K562 (cell line): Measurements from ENCODE around the gene CD84. TPM values are rescaled to one million over a fixed set of nuclear protein-coding genes. Genes with fewer than 3 reads are reported as not detected.

ENCODE experiments used
- ELF4 ChIP-seq: fragments of 450-650 bp; formaldehyde crosslinking; IDR thresholded peaks from 2 replicates; pipeline ENCODE4 v1.4.0; 2022; ENCODE audit warnings: missing genetic modification characterization
- HDAC6 ChIP-seq: IDR thresholded peaks from 2 replicates; pipeline ENCODE4 v1.6.1; 2012; ENCODE audit warnings: low read depth, mild to moderate bottlenecking, control low read depth, inconsistent platforms, low read length, moderate library complexity
- HLTF ChIP-seq: fragments of 450-650 bp; IDR thresholded peaks from 2 replicates; pipeline ENCODE4 v1.6.1; 2016
- KLF13 ChIP-seq: fragments of 450-650 bp; IDR thresholded peaks from 2 replicates; pipeline ENCODE4 v1.6.1; 2016; ENCODE audit warnings: missing genetic modification characterization, low read depth, mild to moderate bottlenecking, missing compliant biosample characterization, moderate library complexity, borderline replicate concordance
- MEIS2 ChIP-seq: fragments of 450-650 bp; IDR thresholded peaks from 2 replicates; pipeline ENCODE4 v1.6.1; 2014; ENCODE audit warnings: mild to moderate bottlenecking; ENCODE audit not compliant: partially characterized antibody
- NR2C2 ChIP-seq, 2 experiments: fragments of 200-800 bp in 1 of 2; sonication (Bioruptor generic) in 1 of 2; sonication (generic) in 1 of 2; formaldehyde crosslinking in 1 of 2; IDR thresholded peaks; 2 replicates each; pipeline versions ENCODE4 v1.6.1 to v1.8.0; 2016 to 2022; ENCODE audit warnings: mild to moderate bottlenecking in 1 of 2, missing compliant biosample characterization in 1 of 2, missing genetic modification characterization in 1 of 2, missing genetic modification reagents in 1 of 2
- POLR2H ChIP-seq: IDR thresholded peaks from 2 replicates; pipeline ENCODE4 v1.6.1; 2016; ENCODE audit warnings: missing genetic modification characterization, low read depth, mild to moderate bottlenecking, control low read depth, missing compliant biosample characterization, moderate library complexity
- RBM14 ChIP-seq: fragments of 200-400 bp; formaldehyde crosslinking; IDR thresholded peaks from 2 replicates; pipeline ENCODE4 v1.6.1; 2018; ENCODE audit warnings: low read depth, mild to moderate bottlenecking, low read length, moderate library complexity, borderline replicate concordance; ENCODE audit not compliant: insufficient read depth
- SAFB ChIP-seq: fragments of 200-400 bp; formaldehyde crosslinking; IDR thresholded peaks from 2 replicates; pipeline ENCODE4 v1.6.1; 2017; ENCODE audit warnings: low read depth, low read length, borderline replicate concordance
- SIRT6 ChIP-seq: IDR thresholded peaks from one replicate; pipeline ENCODE4 v1.6.1; 2012; ENCODE audit warnings: low read depth, mild to moderate bottlenecking, control low read depth, inconsistent platforms, low read length, moderate library complexity
- SMC3 ChIP-seq: conservative IDR thresholded peaks from 2 replicates; pipeline ENCODE4 v1.6.1; 2011; ENCODE audit warnings: low read depth, low read length, improper control_type of control experiment; ENCODE audit not compliant: insufficient read depth
- TEAD4 ChIP-seq, 2 experiments: sonication (generic) in 1 of 2; formaldehyde crosslinking in 1 of 2; IDR thresholded peaks; 2 replicates each; pipeline versions ENCODE4 v1.6.1 to v1.8.0; 2012 to 2022; ENCODE audit warnings: borderline replicate concordance in 1 of 2, inconsistent platforms in 1 of 2, low read length in 1 of 2, mild to moderate bottlenecking in 1 of 2, missing genetic modification reagents in 1 of 2
- TFAM ChIP-seq: fragments of 250-450 bp; sonication (Bioruptor Pico); conservative IDR thresholded peaks from 2 replicates; pipeline ENCODE4 v1.5.0; 2021; ENCODE audit warnings: mild to moderate bottlenecking, moderate library complexity
- ZFX ChIP-seq: sonication (generic); formaldehyde crosslinking; IDR thresholded peaks from 2 replicates; pipeline ENCODE4 v1.8.0; 2022; ENCODE audit warnings: mild to moderate bottlenecking, missing genetic modification reagents, moderate library complexity
- ZNF165 ChIP-seq: fragments of 250-450 bp; sonication (Bioruptor Pico); IDR thresholded peaks from 2 replicates; pipeline ENCODE4 v1.4.0; 2020; ENCODE audit warnings: borderline replicate concordance
- ZNF263 ChIP-seq: sonication (generic); formaldehyde crosslinking; IDR thresholded peaks from 2 replicates; pipeline ENCODE4 v1.8.0; 2022; ENCODE audit warnings: mild to moderate bottlenecking, missing genetic modification reagents, borderline replicate concordance
- ZNF778 ChIP-seq: fragments of 450-650 bp; formaldehyde crosslinking; IDR thresholded peaks from 2 replicates; pipeline ENCODE4 v1.4.0; 2020; ENCODE audit warnings: mild to moderate bottlenecking, moderate library complexity
- polyA plus RNA-seq, 8 experiments: library from polyadenylated mRNA; depleted of rRNA in 4 of 8; stranded (reverse) in 5 of 8; unstranded in 3 of 8; fragments of >200 nt; fragmentation: Nextera tagmentation in 2 of 8; fragmentation: Illumina TruSeq in 1 of 8; extraction: Ambion mirVana in 2 of 8; extraction: Trizol in 1 of 8; gene quantifications; 2 replicates each; pipeline versions ENCODE4 v1.2.1 to v1.2.3, GENCODE V29; 2011 to 2014; ENCODE audit warnings: inconsistent platforms in 1 of 8, missing spikeins in 1 of 8
- total RNA-seq, 7 experiments: library from RNA; depleted of rRNA in 6 of 7; stranded (reverse); fragments of >200 nt in 6 of 7; fragmentation: Illumina TruSeq in 2 of 7; extraction: Trizol in 2 of 7; gene quantifications; 2 replicates each; pipeline versions ENCODE4 v1.2.1 to v1.2.3, GENCODE V29; 2011 to 2021; ENCODE audit warnings: low replicate concordance in 1 of 7
- TF ChIP-seq, protein P1 (sequence below): fragments of 450-650 bp; formaldehyde crosslinking; IDR thresholded peaks from 2 replicates; pipeline ENCODE4 v1.4.0; 2022; ENCODE audit warnings: missing genetic modification characterization
- TF ChIP-seq, protein P2 (sequence below): fragments of 250-450 bp; sonication (Bioruptor Pico); IDR thresholded peaks from 2 replicates; pipeline ENCODE4 v1.5.0; 2020; ENCODE audit warnings: mild to moderate bottlenecking
- TF ChIP-seq, protein P3 (sequence below), 2 experiments: fragments of 450-650 bp in 1 of 2; sonication (generic) in 1 of 2; formaldehyde crosslinking in 1 of 2; IDR thresholded peaks in 1 of 2; conservative IDR thresholded peaks in 1 of 2; 2 replicates each; pipeline versions ENCODE4 v1.6.1 to v1.8.1; 2016 to 2023; ENCODE audit warnings: mild to moderate bottlenecking in 2 of 2, moderate library complexity in 2 of 2, inconsistent platforms in 1 of 2, missing genetic modification reagents in 1 of 2

Gene CD84
- total and polyA plus RNA-seq, 9 of the 15 experiments (the other 6 are each of a cell fraction or from before 2014, with no cell fraction given) = 0.82 to 6.8 (median 2.0) TPM

DNA sequence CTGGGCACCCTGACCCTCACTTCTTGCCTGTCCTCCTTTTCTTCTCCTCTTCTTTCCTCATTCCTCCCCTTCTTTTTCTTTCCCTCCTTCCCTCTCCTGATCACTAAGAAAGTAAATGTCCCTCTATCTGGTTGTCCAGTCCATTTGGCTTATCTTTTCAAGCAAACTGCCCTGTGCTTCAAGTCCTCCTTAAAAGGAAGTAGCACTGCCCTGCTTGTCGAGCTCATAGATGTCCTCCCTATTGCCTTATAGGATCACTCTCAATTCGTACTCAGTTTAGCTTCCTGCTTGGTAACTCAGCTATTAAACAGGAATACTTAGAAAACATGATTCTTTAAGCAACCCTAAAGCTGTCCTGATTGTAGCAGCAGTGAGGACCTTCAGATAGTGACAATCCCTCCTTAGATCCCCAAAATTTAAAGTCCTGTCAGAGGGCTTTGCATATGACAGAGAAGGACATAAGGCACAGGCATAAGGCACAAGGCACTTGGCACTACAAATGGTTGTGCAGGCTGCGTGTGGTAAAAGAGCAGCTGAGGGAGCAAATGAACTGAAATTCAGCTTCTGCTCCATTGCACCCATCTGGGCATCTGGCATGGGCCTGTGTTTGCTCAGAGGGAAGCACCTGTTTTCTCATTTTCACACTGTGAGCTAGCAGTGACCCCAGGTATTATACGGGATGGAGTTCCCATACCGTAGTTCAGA, 30.2 kb downstream of the CD84 start (continued):
- TF ChIP-seq, protein P1, sequence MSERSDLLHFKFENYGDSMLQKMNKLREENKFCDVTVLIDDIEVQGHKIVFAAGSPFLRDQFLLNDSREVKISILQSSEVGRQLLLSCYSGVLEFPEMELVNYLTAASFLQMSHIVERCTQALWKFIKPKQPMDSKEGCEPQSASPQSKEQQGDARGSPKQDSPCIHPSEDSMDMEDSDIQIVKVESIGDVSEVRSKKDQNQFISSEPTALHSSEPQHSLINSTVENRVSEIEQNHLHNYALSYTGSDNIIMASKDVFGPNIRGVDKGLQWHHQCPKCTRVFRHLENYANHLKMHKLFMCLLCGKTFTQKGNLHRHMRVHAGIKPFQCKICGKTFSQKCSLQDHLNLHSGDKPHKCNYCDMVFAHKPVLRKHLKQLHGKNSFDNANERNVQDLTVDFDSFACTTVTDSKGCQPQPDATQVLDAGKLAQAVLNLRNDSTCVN (CRISPR knock-in tag) = peak; percentile 87; the same call in 1 of the 2 replicates
- TF ChIP-seq HDAC6 = no peak
- no peak for TF ChIP-seq SMC3
- TF ChIP-seq ZNF263 = peak; percentile 92
- no peak for TF ChIP-seq ZFX
- TF ChIP-seq, protein P2, sequence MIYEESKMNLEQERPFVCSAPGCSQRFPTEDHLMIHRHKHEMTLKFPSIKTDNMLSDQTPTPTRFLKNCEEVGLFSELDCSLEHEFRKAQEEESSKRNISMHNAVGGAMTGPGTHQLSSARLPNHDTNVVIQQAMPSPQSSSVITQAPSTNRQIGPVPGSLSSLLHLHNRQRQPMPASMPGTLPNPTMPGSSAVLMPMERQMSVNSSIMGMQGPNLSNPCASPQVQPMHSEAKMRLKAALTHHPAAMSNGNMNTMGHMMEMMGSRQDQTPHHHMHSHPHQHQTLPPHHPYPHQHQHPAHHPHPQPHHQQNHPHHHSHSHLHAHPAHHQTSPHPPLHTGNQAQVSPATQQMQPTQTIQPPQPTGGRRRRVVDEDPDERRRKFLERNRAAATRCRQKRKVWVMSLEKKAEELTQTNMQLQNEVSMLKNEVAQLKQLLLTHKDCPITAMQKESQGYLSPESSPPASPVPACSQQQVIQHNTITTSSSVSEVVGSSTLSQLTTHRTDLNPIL = no peak
- peak; percentile 54 for TF ChIP-seq TEAD4 (IDR thresholded peaks at IDR 0.05; ENCODE audit: low read length)
- TF ChIP-seq TEAD4 (CRISPR knock-in tag; IDR thresholded peaks at IDR 0.05; ENCODE audit: borderline replicate concordance) = no peak
- TF ChIP-seq ZNF778 (CRISPR knock-in tag) = no peak
- TF ChIP-seq ELF4 (CRISPR knock-in tag) = peak; percentile 93
- no peak for TF ChIP-seq NR2C2 (CRISPR knock-in tag; IDR thresholded peaks at IDR 0.05)
- TF ChIP-seq NR2C2 (tag; IDR thresholded peaks at IDR 0.05) = no peak; the same call in 1 of the 2 replicates
- TF ChIP-seq ZNF165 (CRISPR knock-in tag) = 0 out of 2 replicates have a peak, but pooled peaks have one; percentile 15
- TF ChIP-seq HLTF = peak; percentile 62; the same call in 1 of the 2 replicates
- TF ChIP-seq SAFB = no peak
- TF ChIP-seq SIRT6 = no peak
- TF ChIP-seq TFAM (CRISPR knock-in tag) = no peak
- no peak for TF ChIP-seq RBM14
- no peak for TF ChIP-seq MEIS2
- TF ChIP-seq POLR2H (tag) = no peak
- TF ChIP-seq, protein P3, sequence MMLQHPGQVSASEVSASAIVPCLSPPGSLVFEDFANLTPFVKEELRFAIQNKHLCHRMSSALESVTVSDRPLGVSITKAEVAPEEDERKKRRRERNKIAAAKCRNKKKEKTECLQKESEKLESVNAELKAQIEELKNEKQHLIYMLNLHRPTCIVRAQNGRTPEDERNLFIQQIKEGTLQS (IDR thresholded peaks at IDR 0.05) = no peak
- TF ChIP-seq, protein P3 (CRISPR knock-in tag; conservative IDR thresholded peaks at IDR 0.05) = no peak
- TF ChIP-seq KLF13 = no peak; the same call in 1 of the 2 replicates
